Fibroblast of pulmonary artery (primary cell): ENCODE results near the gene FAM209B.

Experiments used
- DNase-seq: peaks from one replicate; pipeline ENCODE4 v3.0.0-alpha.2; 2010; ENCODE audit warnings: low read depth
- H3K4me3 ChIP-seq: replicated peaks from 2 replicates; pipeline ENCODE4 v1.5.1; 2011; ENCODE audit warnings: low read depth, mild to moderate bottlenecking, control low read depth, low read length, moderate library complexity
- TF ChIP-seq, protein P1 (sequence below): IDR thresholded peaks from 2 replicates; pipeline ENCODE4 v1.5.1; 2011; ENCODE audit warnings: mild to moderate bottlenecking, control low read depth, low read length, inconsistent platforms; ENCODE audit errors: missing control alignments

FAM209B gene

DNA sequence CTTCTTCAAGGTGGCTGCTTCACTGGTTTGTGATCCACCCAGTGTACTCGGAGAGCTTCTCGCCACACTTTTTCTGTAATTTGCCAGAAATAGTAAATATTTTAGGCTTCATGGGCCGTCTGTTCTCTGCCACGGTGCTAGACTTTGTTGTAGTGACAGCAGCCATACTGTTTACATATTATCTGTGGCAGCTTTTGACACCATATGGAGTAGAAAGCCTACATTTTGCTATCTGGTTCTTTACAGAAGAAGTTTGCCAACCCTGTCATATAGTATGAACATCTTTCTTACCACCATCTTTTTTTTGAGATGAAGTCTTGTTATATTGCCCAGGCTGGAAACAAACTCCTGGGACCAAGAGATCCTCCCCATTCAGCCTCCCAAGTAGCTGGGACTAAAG lies 32.5 kb downstream of the FAM209B start:
- H3K4me3 ChIP-seq: no peak overlapping the region
- TF ChIP-seq, protein P1, sequence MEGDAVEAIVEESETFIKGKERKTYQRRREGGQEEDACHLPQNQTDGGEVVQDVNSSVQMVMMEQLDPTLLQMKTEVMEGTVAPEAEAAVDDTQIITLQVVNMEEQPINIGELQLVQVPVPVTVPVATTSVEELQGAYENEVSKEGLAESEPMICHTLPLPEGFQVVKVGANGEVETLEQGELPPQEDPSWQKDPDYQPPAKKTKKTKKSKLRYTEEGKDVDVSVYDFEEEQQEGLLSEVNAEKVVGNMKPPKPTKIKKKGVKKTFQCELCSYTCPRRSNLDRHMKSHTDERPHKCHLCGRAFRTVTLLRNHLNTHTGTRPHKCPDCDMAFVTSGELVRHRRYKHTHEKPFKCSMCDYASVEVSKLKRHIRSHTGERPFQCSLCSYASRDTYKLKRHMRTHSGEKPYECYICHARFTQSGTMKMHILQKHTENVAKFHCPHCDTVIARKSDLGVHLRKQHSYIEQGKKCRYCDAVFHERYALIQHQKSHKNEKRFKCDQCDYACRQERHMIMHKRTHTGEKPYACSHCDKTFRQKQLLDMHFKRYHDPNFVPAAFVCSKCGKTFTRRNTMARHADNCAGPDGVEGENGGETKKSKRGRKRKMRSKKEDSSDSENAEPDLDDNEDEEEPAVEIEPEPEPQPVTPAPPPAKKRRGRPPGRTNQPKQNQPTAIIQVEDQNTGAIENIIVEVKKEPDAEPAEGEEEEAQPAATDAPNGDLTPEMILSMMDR: no peak
- DNase-seq: no peak

DNA sequence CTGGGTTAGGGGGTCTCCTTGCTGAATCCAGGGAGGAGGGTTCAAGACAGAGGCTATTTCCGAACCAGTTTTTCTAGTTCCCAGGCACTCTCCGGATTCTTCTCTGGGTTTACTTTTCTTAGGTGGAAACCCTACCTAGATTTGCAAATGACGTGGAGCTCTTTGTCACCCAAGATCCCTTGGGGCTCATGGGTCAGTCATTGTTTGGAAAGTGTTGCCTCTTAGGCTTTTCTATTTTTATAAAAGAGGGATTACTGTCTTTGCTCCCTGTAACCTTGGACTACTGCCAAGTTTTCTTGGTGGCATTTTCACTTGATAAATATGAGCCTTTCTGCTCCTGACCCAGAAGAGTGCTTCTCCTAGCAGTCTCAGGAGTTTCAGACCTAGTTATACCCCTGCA lies 33.6 kb downstream of the FAM209B start:
- no peak for DNase-seq
- H3K4me3 ChIP-seq: no peak overlapping the region
- TF ChIP-seq, protein P1: no peak

DNA sequence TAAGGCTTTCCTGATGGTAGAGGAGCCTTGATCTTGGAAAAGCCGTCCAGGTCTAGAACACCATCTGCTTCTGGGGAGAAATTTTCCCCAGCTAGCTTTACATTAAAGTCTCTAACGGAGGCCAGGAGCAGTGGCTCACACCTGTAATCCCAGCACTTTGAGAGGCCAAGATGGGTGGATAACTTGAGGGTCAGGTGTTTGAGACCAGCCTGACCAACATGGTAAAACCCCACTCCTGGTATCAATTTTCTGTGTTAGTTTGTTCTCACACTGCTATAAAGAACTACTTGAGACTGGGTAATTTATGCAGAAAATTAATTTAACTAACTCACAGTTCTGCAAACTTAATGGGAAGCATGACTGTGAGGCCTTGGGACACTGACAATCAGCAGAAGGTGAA lies 37.8 kb downstream of the FAM209B start:
- TF ChIP-seq, protein P1: no peak
- H3K4me3 ChIP-seq: no peak overlapping the region
- DNase-seq: no peak

DNA sequence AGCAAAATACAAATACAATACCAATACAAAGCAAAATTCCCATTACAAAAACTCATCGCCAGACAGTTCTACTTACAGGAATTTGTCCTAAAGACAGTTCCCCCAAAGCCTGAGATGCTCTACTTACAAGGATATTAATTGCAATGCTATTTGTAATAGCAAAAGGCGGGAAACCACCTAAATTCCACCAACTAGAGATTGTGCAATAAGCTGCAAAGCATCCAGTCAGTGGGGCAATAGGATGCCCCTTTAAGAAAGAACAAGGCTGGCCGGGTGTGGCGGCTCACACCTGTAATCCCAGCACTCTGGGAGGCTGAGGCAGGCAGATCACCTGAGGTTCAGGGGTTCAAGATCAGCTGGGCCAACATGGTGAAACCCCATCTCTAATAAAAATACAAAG lies 39.1 kb downstream of the FAM209B start:
- DNase-seq: peak; percentile 13
- H3K4me3 ChIP-seq: no peak overlapping the region
- TF ChIP-seq, protein P1: no peak

DNA sequence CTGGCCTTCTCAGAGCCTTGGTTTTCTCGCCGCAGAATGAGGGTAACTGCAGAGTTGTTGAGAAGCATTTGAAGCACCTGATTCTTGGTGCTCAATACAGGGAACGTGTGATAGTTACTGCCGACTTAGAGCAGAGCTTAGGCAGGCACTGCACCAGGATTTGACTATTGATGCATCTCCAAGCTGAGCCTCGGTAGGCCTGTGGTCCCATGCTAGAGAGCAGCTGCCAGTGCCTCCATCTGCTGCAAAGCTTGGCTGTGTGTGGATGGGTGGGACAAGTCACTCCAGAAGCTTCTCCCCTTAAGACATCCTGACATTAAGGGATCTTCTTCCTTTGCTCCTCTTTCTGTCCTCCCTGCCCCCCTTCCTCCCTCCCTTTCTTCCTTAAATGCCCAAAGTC lies 40.9 kb downstream of the FAM209B start:
- TF ChIP-seq, protein P1: no peak
- no peak for DNase-seq

DNA sequence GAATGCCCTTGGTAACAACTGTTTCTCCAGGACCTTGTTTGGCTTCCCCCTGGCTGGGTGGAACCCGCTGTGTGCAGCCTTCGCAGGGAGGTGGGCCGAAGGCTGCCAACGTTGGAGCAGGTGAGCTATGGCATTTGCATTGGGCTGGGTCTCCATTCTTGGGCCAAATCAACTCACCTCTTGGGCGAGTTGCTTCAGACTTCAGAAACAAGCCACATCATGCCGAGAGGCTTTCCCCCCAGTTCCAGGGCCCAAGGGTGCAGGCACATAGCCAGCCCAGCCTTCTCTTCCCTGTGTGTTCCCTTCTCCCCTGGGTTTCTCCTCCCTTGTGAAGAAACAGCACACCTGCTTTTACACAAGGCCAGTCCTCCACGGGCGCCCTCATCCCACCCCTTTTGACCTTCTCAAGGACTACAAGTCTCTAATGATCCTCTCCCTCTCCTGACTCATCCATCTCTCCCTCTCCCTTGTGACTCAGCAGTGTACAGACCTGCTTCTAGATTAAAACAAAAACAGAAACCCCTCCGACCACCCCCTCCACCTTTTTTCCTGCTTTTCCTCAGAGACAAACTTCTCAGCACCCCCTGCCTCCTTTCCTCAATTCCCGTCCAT lies 41.6 kb downstream of the FAM209B start:
- no peak for DNase-seq
- no peak overlapping the region for H3K4me3 ChIP-seq
- TF ChIP-seq, protein P1: no peak

More for the DNA sequence above, 40.9 kb downstream of the FAM209B start:
- no peak overlapping the region for H3K4me3 ChIP-seq

DNA sequence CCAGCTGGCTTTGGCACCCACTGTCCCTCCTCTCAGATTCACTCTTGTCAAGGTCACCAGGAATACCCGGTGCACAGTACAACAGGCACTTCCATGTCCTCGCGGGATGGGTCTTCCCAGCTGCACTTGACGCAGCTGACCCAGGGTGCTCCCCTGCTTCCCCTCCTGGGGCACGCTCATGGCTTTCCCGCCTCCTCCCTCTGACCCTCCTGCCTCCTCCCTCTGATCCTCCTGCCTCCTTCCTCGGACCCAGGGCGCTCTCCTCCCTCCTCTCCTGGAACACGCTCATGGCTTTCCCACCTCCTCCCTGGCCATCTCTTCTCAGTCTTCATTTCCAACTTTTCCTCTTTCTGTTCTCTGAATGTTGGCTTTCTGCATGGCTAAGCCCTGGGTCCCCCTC lies 42.1 kb downstream of the FAM209B start:
- TF ChIP-seq, protein P1: no peak
- no peak for DNase-seq
- no peak overlapping the region for H3K4me3 ChIP-seq
